Fibroblast of skin of scalp (primary cell): Measurements from ENCODE around the gene GBE1.
"Not testable (repeated sequence)": the region's sequence is repeated elsewhere in the genome, so short reads cannot be mapped to it uniquely, and the experiment has no call there.

ENCODE experiments used
- DNase-seq: peaks from one replicate; pipeline ENCODE4 v3.0.0-alpha.2; 2013

The GBE1 gene

DNA sequence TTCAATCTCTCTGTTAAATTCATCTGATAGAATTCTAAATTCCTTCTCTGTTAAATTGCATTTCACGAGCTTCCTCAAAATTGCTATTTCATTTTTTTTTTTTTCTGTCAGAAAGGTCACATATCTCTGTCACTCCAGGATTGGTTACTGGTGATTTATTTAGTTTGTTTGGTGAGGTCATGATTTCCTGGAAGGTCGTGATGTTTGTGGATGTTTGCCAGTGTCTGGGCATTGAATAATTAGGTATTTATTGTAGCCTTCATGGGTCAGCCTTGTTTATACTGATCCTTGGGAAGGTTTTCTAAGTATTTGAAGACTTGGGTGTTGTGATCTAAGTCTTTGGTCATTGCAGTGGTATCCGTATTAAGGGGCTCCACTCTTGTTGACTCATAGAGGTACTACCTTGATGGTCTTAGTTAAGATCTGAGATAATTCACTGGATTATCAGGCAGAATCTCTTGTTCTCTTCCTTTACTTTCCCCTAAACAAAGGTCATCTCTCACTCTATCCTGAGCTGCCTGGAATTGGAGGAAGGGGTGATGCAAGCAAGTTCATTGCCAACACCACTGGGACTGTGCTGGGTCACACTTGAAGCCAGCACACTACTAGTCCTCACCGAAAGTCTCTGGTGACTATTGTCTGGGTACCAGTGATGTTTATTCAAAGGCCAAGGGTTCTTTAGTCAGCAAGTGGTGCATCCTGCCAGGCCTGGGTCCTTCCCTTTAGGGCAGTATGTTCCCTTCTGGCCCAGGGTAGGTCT, 231.1 kb downstream of the GBE1 start:
- no peak for DNase-seq

DNA sequence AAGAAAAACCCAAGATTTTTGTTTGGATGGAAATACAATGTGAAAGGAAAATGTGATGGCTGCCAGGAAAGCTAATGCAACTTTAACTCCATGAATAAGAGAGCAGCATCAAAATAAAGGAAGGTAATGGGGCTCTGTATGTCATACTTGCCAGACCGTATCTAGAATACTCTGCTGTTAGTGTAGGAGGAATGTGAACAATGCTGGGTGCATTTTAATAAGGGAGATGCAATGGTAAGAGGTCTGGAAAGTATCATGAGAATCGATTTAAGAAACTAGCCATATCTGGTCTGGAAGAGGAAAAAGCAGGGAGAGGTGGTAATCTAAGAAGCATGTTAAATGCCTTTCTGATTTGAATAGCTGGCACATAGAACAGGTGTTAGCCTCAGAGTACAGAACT, 239.6 kb downstream of the GBE1 start:
- no peak for DNase-seq

DNA sequence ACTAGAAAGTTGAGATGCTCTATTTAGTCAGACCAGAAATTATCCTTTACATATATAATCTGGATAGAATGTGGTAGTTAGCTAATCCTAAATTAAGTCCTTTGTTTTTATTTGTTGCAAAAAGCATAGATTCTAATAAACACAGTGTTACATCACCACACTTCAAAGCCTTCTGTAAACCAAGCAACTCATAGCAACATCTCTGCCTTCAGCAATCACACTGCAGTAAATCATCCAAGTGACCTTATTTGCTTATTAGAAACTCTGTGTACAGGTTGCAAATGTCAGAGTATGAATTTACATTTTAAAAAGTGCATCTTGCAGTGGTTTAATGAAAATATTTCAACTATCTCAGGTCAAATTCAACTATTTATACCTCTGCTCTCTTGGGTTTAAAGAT, 242.5 kb downstream of the GBE1 start:
- DNase-seq: no peak

DNA sequence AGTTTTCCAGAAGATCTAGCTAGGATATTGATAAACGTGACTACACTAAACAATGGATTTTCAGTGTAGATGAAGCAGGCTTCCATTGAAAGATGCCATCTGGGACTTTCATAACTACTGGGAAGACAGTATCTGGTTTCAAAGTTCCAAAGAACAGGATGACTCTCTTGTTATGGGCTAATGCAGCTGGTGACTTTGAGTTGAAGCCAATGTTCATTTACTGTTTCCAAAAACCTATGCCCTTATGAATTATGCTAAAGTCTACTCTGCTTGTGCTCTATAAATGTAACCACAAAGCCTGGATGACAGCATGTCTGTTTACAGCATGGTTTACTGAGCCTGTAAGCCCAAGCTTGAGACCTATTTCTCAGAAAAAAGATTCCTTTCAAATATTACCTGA, 245.4 kb downstream of the GBE1 start:
- no peak for DNase-seq

DNA sequence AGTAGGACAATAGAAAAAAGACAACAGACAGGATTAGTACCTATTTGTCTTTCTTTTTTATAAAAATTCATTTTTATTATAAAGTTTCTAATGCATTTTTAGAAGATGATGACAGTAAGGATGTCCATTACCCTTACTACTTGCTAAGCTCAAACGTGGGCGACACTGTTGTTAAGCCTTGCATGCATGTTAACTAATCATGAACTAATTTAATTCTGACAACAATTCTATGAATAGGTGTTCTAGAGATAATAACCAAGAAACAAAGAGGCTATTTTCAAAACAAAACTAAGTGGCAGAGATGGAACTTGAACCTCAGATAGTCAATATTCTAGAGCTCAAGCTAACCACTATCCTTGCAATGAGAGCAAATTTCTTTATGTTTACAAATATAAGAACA, 247.9 kb downstream of the GBE1 start:
- no peak for DNase-seq

DNA sequence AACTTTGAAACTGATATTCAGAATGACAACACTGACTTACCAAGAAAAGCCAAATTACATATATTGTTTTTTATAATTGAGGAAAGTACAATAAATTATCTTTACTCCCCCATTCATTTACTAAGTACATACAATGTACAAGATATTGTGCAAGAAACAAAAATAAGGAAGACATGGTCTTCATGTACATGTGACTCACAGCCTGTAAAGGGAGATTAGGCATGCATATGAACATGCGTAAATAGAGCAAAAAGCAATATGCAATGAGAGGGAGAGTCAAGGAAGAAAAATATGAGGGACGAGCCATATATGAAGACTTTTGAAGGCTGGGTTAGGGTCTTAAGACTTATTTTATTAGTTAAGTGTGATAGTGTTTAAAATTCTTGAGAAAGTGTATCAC, 258.4 kb downstream of the GBE1 start:
- DNase-seq: no peak

DNA sequence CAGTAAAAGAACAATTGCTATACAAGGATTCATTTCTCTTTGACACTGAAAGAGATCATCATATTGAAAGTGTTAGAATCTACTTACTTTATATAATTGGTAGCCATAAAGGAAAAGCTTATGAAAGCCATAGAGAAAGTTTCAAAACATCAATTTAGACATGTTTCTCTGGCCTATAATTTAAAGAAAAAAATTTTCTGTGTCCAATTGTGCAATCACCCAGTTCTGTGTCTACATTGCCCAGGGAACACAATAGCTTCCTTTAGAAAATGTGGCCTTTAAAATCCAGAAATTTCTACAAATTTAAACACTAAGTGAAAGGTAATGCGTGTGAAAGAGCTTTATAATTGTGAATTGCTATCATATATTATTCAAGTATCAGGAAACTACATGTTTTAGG, 259.2 kb downstream of the GBE1 start:
- DNase-seq: no peak

DNA sequence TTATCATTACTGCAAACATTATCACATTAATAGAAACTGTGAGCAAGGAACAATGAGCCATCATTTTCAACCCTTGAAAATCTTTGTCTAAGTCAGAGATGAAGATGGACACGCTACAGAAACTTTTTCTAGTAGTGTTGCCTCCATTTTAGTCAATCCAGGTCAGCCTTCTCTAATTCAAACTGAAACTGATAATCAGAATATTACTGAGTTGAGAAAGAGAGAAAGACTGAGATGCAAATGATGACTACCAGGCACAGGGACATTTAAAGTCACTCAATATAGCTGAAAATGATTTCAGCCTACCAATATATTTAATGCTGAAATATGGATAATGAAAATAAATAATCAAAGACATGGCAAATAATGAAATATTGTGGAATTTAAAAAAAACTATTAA, 261.4 kb downstream of the GBE1 start:
- DNase-seq: no peak

DNA sequence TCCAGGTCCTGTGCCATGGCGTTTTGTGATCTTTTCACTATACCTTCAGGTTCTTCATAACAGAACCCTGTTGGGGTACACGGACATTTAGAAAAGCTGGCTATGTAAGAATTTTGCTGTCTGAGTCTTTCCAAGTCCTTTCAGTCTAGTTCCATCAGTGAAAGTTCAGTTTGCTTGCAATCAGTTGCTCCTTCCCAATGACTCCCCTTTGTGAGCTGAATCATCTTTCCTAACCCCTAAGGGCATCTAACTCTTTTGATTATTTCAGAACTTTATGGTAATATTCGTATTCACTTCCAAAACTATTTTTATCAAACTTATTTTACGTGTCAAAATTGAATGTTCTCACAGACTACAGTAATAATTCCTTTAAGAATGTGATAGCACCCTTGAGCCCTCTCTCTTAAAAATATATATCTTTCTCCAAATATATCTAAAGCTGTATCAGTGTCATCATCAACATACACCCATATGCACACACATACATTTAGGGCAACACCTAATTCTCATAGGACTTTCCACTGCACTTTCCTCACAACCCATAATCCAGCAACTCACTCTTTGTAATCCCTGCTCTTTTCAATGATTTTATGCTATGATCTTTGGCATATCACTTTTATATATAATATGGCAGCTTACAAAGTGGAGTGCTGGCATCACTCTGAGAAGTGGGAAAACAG, 263.7 kb downstream of the GBE1 start:
- no peak for DNase-seq

DNA sequence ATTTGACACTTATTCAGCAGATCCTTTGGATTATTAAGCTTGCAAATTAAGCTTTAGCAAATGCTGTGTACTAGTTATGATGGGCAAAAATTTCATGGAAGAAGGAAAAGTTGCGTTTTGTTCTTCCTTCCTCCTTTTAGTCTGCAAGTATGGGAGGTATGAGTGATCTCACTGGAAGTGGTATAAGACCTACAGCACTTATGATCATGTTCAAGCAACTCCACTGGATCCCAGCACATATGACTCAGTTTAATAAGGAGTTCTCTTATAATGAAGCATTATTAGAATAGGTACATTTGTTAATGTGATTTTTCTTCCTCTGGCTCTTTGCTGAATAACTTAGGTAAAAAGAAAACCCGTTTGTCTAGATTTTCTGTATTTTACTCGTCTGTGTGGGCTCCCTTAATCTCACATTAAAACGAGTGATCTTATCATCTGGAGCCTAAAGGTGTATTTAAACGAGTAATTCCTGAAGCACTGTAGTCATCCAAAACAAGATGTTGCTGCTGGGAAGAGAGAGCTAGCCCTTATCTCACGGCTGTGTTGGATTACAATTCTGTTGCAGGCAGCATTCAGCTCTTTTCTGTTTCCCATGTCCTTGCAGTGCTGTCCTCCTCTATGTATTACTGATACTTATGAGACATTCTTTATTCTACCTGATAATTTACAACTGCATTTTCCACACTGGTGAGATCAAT, 264.9 kb downstream of the GBE1 start:
- DNase-seq: no peak

DNA sequence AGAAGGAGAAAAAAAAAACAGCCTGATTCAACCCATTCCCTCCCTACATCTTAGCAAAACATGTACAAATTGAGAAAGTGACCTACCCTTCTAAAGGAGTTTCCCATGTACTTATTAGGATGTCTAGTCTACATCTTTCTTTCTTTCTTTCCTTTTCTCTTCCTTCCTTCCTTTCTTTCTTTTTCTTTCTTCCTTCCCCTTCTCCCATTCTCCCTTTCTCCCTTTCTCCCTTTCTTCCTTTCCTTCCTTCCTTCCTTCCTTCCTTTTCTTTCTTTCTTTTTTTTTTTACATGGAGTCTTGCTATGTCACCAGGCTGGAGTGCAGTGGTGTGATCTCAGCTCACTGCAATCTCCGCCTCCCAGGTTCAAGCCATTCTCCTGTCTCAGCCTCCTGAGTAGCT, 269.0 kb downstream of the GBE1 start:
- DNase-seq: not testable (repeated sequence)

DNA sequence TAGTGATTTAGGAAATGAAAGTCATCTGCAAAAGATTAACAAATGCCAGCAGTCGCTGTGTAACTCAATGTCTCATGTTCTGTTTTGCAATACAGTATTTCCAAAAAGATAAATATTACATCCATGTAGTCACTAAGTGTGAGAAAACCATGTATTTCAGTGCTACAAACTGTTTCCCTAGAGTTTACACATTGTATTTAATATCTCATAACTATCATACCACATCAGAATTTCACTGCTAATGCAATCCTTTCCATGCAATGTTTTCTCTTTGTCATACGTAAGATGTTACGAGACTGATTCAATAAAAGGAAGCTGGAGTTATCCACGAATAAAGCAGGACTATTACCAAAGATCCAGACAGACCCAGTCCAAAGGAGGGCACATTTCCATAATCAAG, 269.4 kb downstream of the GBE1 start:
- peak; percentile 75 for DNase-seq

DNA sequence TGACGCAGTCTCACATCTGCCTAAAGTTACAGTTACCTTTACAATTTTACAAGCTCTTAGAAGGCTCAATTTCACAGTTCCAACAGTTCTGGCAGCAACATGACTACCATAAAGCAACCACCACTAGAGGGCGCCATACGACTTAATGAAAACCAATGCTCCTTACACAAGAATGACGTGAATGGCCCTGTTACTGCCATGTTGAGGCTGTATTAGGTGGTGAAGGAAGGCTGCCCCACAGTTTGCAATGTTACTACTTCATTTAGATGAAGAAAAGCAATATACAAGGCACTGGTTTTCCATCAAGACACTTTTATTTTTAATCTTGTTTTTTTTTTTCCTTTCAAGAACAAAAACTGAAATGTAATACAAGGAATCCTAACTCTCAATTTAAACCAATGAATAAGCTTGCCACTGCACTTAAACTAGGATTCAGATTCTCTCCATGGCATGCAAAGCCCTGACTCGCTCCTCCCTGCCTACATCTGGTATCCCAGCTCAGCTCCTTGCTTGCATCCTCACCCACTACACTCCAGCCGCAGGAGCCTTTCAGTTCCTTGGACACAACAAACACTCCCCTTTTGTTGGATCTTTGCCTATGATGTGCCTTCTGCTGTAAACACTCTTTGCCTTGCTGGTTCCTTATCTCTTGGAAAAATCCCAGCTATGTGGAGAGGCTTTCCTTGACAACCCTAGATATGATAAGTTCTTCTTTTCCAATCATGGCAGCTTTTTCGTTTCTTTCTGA, 270.7 kb downstream of the GBE1 start:
- DNase-seq: peak; percentile 78

DNA sequence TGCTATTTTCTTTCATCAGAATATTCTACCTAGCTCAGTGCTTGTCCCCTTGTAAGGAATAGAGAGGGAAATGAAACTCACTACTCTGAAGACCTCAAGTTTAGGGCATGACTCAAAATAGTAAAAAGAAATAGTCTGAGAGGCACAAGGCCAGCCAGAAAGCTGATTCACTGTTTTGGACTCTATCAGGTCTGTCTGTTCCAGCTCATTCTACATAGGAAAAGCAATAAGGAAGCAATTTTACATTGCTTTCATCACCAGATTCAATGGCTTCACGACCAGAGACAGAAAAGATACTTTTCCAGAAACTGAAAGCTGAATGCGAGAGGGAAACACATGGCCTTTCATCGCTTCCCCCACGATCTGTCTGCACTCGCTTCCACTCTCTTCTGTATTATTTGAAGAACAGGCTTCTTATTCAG, 276.0 kb downstream of the GBE1 start:
- peak; percentile 87 for DNase-seq

DNA sequence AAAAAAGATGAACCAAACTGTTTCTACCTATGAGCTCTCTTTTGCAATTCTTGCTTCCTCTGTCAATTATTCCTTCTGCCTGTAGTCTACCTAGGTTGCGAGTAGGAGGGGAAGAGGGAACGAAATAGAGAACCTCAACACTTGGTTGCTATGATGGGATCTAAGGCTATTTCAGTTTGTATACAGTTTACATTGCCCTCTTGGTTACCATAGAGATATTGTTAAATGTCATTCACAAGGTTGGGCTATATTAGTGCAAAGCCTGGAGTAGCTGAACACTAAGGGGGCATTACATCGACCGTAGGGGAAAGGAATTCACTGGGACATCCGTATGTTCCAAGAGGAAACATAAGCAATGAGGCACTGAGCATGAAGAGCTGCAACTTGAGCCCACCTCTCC, 276.9 kb downstream of the GBE1 start:
- peak; percentile 12 for DNase-seq

DNA sequence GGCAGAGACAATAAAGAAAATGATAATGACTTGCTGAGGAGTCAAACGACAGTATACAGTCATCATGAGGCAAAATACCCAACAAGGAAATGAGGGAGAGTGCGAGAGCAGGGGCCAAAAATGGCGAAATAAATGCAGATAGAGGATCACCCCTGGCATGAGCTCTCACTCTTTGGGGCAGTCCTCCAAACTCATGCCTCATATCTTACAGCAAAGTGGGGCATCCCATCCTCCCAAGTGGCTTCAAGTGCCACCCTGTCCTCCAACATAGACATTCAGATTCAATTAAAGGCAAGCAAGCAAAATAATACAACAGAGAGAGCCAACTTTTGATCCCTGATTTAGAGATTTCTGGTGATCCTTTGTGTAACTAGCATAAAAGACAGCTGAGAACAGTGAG, 278.4 kb downstream of the GBE1 start:
- no peak for DNase-seq

DNA sequence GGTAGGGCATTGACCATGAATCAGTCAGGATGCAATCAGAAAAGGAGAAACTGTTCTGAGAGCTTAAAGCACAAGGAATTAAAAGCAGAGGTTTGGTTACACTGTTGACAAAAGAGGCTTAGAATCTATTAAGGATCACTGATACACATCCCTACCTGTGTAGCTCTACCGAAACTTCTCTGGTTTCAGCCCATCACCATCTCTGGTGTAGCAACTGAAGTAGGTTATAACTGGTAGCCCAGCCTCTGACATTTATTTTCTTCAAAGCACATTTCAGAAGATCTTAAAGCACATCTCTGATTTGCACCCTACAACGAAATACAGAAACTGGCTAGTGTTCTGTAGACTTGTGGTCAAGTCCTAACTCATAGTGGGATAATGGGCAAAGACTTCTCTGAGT, 283.7 kb downstream of the GBE1 start:
- DNase-seq: no peak

DNA sequence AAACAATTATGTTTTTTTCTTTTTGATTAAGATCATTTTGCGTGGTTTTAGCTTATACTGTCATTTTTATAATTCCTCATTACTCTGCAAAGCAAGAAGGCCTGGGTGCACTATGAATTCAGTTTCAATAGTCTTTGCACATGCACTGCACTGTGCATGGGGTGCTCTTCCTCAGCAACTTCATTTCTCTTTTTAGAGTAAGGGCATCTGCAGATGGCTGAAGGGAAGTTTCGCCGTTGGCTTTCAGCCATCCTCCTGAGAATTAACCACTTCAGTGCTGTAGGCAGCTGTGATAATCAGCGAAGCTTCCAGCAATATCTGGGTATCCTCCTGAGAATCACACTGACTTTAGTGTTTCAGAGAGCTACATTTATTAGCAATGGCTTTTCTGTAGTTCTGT, 284.8 kb downstream of the GBE1 start:
- no peak for DNase-seq

DNA sequence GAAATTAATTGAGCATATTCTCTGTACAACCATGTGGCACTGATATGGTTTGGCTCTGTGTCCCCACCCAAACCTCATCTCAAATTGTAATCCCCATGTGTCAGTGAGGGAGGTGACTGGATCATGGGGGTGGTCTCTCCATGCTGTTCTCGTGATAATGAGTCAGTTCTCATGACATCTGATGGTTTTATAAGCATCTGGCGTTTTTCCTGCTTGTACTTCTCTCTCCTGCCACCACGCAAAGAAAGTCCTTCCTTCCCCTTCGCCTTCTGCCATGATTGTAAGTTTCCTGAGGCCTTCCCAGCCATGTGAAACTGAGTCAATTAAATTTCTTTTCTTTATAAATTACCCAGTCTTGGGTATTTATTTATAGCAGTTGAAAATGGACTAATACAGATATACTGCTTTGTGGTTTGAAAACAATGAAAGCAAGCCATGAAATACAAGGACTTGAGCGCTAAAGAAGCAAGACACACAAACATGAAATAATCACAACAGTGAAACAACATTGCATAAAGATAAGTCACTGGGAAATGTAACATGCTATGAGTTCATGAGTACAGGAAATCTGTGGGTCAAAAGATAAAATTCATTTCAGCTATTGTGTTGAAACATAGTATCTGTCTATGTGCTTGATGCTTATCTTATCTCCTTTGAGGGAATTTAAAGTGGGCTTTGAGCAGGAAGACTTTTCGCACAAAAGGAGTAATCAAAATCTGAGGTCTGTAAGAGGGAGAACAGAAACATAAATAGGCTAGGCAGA, 288.7 kb downstream of the GBE1 start:
- DNase-seq: no peak

DNA sequence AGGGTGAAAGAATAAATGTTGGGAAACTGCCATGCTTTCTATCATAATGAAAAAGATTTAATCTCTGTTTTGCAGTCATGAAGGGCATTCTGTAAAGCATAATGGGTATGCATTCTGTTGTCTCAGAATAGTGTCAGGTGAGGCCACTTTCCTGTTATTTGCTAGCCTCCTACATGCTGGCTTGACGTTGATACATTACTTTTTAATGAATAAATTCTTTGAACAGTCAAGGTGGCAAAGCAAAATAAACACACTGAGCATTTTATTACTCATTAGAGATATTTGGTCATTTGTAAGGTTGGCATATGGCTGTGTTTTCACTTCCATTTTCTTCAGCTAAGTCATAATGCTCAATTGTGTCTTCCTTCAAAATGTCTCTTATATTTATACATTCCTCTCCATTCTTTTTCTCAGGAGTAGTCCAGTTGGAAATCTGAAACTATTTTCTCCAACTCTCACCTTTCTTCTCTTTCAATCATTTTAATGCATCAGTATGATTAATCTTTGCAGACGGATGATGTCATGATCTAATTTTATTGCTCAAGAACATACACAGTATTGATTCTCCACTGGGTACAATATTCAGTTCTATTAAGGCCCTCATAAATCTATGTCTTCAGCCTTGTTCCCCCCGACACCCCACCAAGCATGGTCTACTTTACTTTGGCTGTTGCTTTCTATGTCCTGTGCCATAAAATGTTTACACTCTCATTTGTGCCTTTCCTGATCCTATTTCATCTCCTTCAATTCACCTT, 290.7 kb downstream of the GBE1 start:
- DNase-seq: no peak

DNA sequence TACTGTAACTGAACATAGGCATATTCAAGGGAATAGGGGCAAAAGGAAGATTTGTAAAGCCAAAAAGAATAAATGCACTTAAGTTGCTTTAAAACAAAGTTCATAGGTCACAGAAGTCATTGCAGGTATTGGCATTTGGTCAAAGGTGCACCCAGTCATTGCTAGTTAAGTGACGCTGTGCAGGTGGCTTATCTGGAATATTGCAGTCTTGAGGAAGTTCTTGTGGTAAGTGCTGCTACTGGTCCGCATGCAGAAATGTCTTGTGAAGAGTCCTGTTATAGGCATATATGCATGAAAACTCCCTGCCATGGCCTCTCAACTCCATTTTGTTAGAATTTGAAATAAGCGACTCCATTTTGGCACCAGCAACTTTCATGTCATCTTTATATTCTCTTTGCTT, 293.1 kb downstream of the GBE1 start:
- DNase-seq: no peak

DNA sequence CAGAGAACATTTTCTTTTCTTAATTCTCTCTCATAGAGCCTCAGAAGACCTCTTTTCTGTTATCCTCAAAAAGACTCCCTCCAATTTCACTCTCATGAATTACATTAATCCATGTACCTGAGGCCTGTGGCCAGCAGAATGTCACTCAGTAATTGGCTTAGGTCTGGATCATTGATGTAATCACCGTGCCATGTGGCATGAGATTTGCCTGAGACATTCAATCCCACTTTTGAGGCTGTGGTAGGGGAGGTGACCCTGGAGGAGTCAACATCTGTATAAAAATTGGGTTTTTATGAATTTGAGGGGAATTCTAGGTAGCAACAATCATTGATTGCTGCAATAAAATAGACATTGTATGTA, 295.3 kb downstream of the GBE1 start:
- no peak for DNase-seq
